GM12878 (cell line): ENCODE measurements around the gene IL20RB. TPM values are rescaled to one million over a fixed set of nuclear protein-coding genes. Genes with fewer than 3 reads are reported as not detected.

Experiments
- ATAC-seq: fragments of 200-7000 bp; cut with Tn5 transposase; 3 replicates; pipeline ENCODE4 v1.9.1; 2020; ENCODE audit warnings: mild to moderate bottlenecking, moderate library complexity
- BruUV-seq: library from RNA; stranded (reverse); fragments of 400-500 nt; replicated peaks from 2 replicates; lab custom pipeline; 2021; lab: Mats Ljungman, UMichigan
- CTCF ChIA-PET: fragments of 300-600 bp; sonication (Branson Sonifier 250); formaldehyde crosslinking; extraction: SDS; loops from one replicate; lab custom pipeline; 2021; ENCODE audit warnings: inconsistent platforms; lab: Yijun Ruan, JAX
- POLR2A ChIA-PET: fragments of 350-600 bp; formaldehyde crosslinking; extraction: SDS; loops from one replicate; lab custom pipeline; 2021; ENCODE audit warnings: inconsistent platforms; lab: Charles Lee
- RAD21 ChIA-PET: fragments of 300-600 bp; sonication (Branson Sonifier 250); formaldehyde crosslinking; loops from one replicate; lab custom pipeline; 2023; ENCODE audit warnings: antibody characterized with exemption; ENCODE audit not compliant: unreplicated experiment; lab: Charles Lee
- SMC1A ChIA-PET: fragments of 300-600 bp; sonication (Branson Sonifier 250); formaldehyde crosslinking; loops from one replicate; lab custom pipeline; 2023; ENCODE audit not compliant: unreplicated experiment, uncharacterized antibody; lab: Charles Lee
- DNase-seq: peaks from one replicate; pipeline ENCODE4 v3.0.0-alpha.2; 2011; ENCODE audit warnings: low read depth, low spot score
- FAIRE-seq: peaks from 3 replicates; lab custom pipeline; 2011; peaks lifted over from hg19 to GRCh38; lab: Jason Lieb, UNC
- H2AFZ ChIP-seq: 2 replicates; pipeline ENCODE4 v1.6.0; 2011; ENCODE audit warnings: low read depth, low read length, control low read depth; ENCODE audit not compliant: control insufficient read depth
- H3K27ac ChIP-seq: 2 replicates; pipeline ENCODE4 v1.5.1; 2011; ENCODE audit warnings: control low read depth; ENCODE audit not compliant: control insufficient read depth, insufficient read depth
- H3K27me3 ChIP-seq, 2 experiments: replicated peaks in 1 of 2; 2 replicates each; pipeline versions ENCODE4 v1.6.0 to v1.6.1; 2011; ENCODE audit warnings: low read length in 1 of 2; ENCODE audit not compliant: control insufficient read depth in 2 of 2, insufficient read depth in 2 of 2
- H3K36me3 ChIP-seq, 2 experiments: 2 replicates each; pipeline ENCODE4 v1.5.1; 2011; ENCODE audit warnings: low read length in 1 of 2; ENCODE audit not compliant: control insufficient read depth in 2 of 2, insufficient read depth in 2 of 2
- H3K4me1 ChIP-seq: 2 replicates; pipeline ENCODE4 v1.6.1; 2011; ENCODE audit warnings: mild to moderate bottlenecking, low read length, moderate library complexity, mixed read lengths; ENCODE audit not compliant: control insufficient read depth, insufficient read depth
- H3K4me2 ChIP-seq: 2 replicates; pipeline ENCODE4 v1.6.0; 2011; ENCODE audit warnings: control low read depth; ENCODE audit not compliant: control insufficient read depth, insufficient read depth
- H3K4me3 ChIP-seq: fragments of 200-600 bp; sonication (generic); 2 replicates; pipeline ENCODE4 v1.5.1; 2016
- H3K79me2 ChIP-seq: 2 replicates; pipeline ENCODE4 v1.6.0; 2011; ENCODE audit warnings: low read length; ENCODE audit not compliant: control insufficient read depth, insufficient read depth
- H3K9ac ChIP-seq: 2 replicates; pipeline ENCODE4 v1.8.0; 2011; ENCODE audit warnings: low read length, control low read depth, mixed read lengths; ENCODE audit not compliant: control insufficient read depth, insufficient read depth
- H3K9me3 ChIP-seq: replicated peaks from 3 replicates; pipeline ENCODE4 v1.5.1; 2011; ENCODE audit warnings: mild to moderate bottlenecking, low read length; ENCODE audit not compliant: control insufficient read depth, insufficient read depth
- H4K20me1 ChIP-seq: 2 replicates; pipeline ENCODE4 v1.6.0; 2011; ENCODE audit not compliant: control insufficient read depth, insufficient read depth
- BCL11A ChIP-seq: IDR thresholded peaks from 2 replicates; pipeline ENCODE4 v1.6.1; 2011; ENCODE audit warnings: low read depth, low read length
- FOXM1 ChIP-seq: IDR thresholded peaks from 2 replicates; pipeline ENCODE4 v1.6.1; 2012; ENCODE audit warnings: low read depth, mild to moderate bottlenecking, inconsistent platforms, low read length, moderate library complexity
- NFYB ChIP-seq: IDR thresholded peaks from 2 replicates; pipeline ENCODE4 v1.6.1; 2011; ENCODE audit warnings: low read depth, mild to moderate bottlenecking, low read length, improper control_type of control experiment, moderate library complexity; ENCODE audit not compliant: insufficient read depth
- PML ChIP-seq: IDR thresholded peaks from 2 replicates; pipeline ENCODE4 v1.6.1; 2012; ENCODE audit warnings: low read length, inconsistent platforms
- SRF ChIP-seq, 2 experiments: IDR thresholded peaks; 2 replicates each; pipeline ENCODE4 v1.6.1; 2011; ENCODE audit warnings: low read depth in 2 of 2, low read length in 2 of 2, mild to moderate bottlenecking in 1 of 2, moderate library complexity in 1 of 2
- TCF12 ChIP-seq: IDR thresholded peaks from 2 replicates; pipeline ENCODE4 v1.6.1; 2011; ENCODE audit warnings: low read depth, mild to moderate bottlenecking, low read length
- ZNF24 ChIP-seq: fragments of 450-650 bp; IDR thresholded peaks from 2 replicates; pipeline ENCODE4 v1.6.1; 2017; ENCODE audit warnings: antibody characterized with exemption, mild to moderate bottlenecking
- WGBS: methylation state at CpG from one replicate; pipeline ENCODE4 v1.1.6; 2016; ENCODE audit warnings: low lambda C conversion rate; ENCODE audit not compliant: insufficient replicate concordance, insufficient coverage; ENCODE audit errors: missing lambda C conversion rate; 5-methylcytosine and 5-hydroxymethylcytosine counted together
- in situ Hi-C: fragments of 300-500 bp; cut with MboI; formaldehyde crosslinking; loops from 9 replicates; pipeline ENCODE4 v1.14.3; 2018; ENCODE audit warnings: mixed read lengths
- intact Hi-C: fragments of 100-400 bp; cut with micrococcal nuclease; formaldehyde crosslinking; loops from one replicate; pipeline ENCODE4 v1.14.2; 2022; ENCODE audit not compliant: unreplicated experiment
- polyA plus RNA-seq, 11 experiments: library from polyadenylated mRNA; depleted of rRNA in 4 of 11; unstranded in 6 of 11; stranded (reverse) in 5 of 11; fragments of >200 nt; fragmentation: Nextera tagmentation in 4 of 11; fragmentation: Illumina TruSeq in 1 of 11; extraction: Ambion mirVana in 4 of 11; extraction: Trizol in 1 of 11; gene quantifications; 1 replicate in 1 of 11; 2 replicates in 10 of 11; pipeline versions ENCODE4 v1.2.1 to v1.2.3, GENCODE V29; 2011 to 2016; ENCODE audit warnings: inconsistent platforms in 2 of 11, missing spikeins in 2 of 11, low read depth in 1 of 11
- total RNA-seq, 4 experiments: library from RNA; depleted of rRNA in 3 of 4; stranded (reverse); fragments of >200 nt in 3 of 4; fragmentation: Illumina TruSeq in 1 of 4; extraction: Trizol in 1 of 4; gene quantifications; 2 replicates each; pipeline versions ENCODE4 v1.2.1 to v1.2.3, GENCODE V29; 2013 to 2021
- TF ChIP-seq, protein P1 (sequence below): fragments of 450-650 bp; IDR thresholded peaks from 2 replicates; pipeline ENCODE4 v1.6.1; 2017; ENCODE audit warnings: mild to moderate bottlenecking, moderate library complexity
- TF ChIP-seq, protein P2 (sequence below): fragments of 450-650 bp; conservative IDR thresholded peaks from 2 replicates; pipeline ENCODE4 v1.6.1; 2017; ENCODE audit warnings: mild to moderate bottlenecking, moderate library complexity
- TF ChIP-seq, protein P3 (sequence below): fragments of 450-650 bp; IDR thresholded peaks from 2 replicates; pipeline ENCODE4 v1.6.1; 2017; ENCODE audit warnings: mild to moderate bottlenecking, low read depth, inconsistent platforms; ENCODE audit not compliant: poor library complexity, severe bottlenecking

The IL20RB gene
- total and polyA plus RNA-seq, 10 of the 15 experiments (the other 5 are each of a cell fraction or from before 2014, with no cell fraction given), result 0.21 to 1.1 (median 0.54) TPM

DNA sequence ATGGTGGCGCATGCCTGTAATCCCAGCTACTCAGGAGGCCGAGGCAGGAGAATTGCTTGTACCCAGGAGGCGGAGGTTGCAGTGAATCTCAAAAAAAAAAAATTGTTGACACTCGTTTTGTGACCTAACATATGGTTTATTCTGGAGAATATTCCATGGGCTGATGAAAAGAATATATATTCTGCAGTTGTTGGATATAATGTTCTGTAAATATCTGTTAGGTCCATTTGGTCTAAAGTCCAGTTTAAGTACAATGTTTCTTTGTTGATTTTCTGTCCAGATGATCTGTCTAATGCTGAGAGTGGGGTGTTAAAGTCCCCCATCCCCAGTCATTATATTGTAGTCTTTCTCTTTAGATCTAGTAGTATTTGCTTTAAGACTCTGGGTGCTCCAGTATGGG is 15.6 kb downstream of the IL20RB start:
- ChIA-PET POLR2A (no interaction called here), SMC1A (no interaction called here), RAD21 (no interaction called here), CTCF (no interaction called here)
- Histone ChIP-seq H3K9ac (no peak overlapping the region), H2AFZ (no peak overlapping the region), H3K4me1 (no peaks in the 10 kb centered on the region), H4K20me1 (no peaks in the 10 kb centered on the region), H3K36me3 (no peaks in the 10 kb centered on the region), H3K4me2 (no peak overlapping the region), H3K4me3 (no peak overlapping the region), H3K27ac (no peak overlapping the region), H3K79me2 (no peaks in the 10 kb centered on the region), H3K9me3 (peaks cover 3% of the 10 kb centered on the region; the same call in 2 of the 3 replicates), H3K27me3 (no peaks in the 10 kb centered on the region)
- ATAC-seq (no peak), DNase-seq (no peak), FAIRE-seq (no peak)
- WGBS, result 48% methylated on average over 4 of the region's 4 CpGs
- no TSS peak for BruUV-seq
- in situ Hi-C loops, result no loop called here
- no peak for TF ChIP-seq TCF12
- TF ChIP-seq SRF (IDR thresholded peaks at IDR 0.05; ENCODE audit: low read depth in 2 of 2, low read length in 2 of 2), result no peak
- intact Hi-C loops, result no loop called here

DNA sequence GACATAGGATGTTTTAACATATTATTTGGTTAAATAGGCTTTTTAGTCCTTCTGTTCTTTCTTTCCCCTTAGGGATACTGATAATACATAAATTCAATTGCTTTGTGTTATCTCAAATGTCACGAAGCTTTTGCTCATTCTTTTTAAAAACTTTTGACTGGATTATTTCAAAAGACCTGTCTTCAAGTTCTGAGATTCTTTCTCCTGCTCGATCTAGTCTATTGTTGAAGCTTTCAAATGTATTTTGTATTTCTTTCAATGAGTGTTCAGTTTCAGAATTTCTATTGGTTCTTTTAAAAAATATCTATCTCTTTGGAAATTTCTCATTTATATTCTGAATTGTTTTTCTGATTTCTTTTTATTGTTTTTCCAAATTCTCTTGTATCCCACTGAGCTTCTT is 16.9 kb downstream of the IL20RB start:
- WGBS, result 45% methylated on average over 2 of the region's 2 CpGs
- no peak overlapping the region for H3K9ac ChIP-seq
- ChIA-PET CTCF (no interaction called here), SMC1A (no interaction called here), RAD21 (no interaction called here), POLR2A (no interaction called here)
- no peak overlapping the region for H2AFZ ChIP-seq
- DNase-seq (no peak), FAIRE-seq (no peak), ATAC-seq (no peak)
- H3K4me3 ChIP-seq, result no peak overlapping the region
- H3K27ac ChIP-seq, result no peak overlapping the region
- no peaks in the 10 kb centered on the region for H4K20me1 ChIP-seq
- BruUV-seq, result no TSS peak
- H3K27me3 ChIP-seq, result no peaks in the 10 kb centered on the region
- H3K9me3 ChIP-seq, result peaks cover 3% of the 10 kb centered on the region; the same call in 2 of the 3 replicates
- in situ Hi-C loops (no loop called here), intact Hi-C loops (no loop called here)
- H3K79me2 ChIP-seq, result no peaks in the 10 kb centered on the region
- no peak overlapping the region for H3K4me2 ChIP-seq
- H3K36me3 ChIP-seq, result no peaks in the 10 kb centered on the region
- no peaks in the 10 kb centered on the region for H3K4me1 ChIP-seq
- TF ChIP-seq NFYB (no peak), PML (no peak), ZNF24 (no peak), BCL11A (no peak), FOXM1 (no peak)
- TF ChIP-seq, protein P1, sequence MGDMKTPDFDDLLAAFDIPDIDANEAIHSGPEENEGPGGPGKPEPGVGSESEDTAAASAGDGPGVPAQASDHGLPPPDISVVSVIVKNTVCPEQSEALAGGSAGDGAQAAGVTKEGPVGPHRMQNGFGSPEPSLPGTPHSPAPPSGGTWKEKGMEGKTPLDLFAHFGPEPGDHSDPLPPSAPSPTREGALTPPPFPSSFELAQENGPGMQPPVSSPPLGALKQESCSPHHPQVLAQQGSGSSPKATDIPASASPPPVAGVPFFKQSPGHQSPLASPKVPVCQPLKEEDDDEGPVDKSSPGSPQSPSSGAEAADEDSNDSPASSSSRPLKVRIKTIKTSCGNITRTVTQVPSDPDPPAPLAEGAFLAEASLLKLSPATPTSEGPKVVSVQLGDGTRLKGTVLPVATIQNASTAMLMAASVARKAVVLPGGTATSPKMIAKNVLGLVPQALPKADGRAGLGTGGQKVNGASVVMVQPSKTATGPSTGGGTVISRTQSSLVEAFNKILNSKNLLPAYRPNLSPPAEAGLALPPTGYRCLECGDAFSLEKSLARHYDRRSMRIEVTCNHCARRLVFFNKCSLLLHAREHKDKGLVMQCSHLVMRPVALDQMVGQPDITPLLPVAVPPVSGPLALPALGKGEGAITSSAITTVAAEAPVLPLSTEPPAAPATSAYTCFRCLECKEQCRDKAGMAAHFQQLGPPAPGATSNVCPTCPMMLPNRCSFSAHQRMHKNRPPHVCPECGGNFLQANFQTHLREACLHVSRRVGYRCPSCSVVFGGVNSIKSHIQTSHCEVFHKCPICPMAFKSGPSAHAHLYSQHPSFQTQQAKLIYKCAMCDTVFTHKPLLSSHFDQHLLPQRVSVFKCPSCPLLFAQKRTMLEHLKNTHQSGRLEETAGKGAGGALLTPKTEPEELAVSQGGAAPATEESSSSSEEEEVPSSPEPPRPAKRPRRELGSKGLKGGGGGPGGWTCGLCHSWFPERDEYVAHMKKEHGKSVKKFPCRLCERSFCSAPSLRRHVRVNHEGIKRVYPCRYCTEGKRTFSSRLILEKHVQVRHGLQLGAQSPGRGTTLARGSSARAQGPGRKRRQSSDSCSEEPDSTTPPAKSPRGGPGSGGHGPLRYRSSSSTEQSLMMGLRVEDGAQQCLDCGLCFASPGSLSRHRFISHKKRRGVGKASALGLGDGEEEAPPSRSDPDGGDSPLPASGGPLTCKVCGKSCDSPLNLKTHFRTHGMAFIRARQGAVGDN, result no peak
- TF ChIP-seq, protein P2, sequence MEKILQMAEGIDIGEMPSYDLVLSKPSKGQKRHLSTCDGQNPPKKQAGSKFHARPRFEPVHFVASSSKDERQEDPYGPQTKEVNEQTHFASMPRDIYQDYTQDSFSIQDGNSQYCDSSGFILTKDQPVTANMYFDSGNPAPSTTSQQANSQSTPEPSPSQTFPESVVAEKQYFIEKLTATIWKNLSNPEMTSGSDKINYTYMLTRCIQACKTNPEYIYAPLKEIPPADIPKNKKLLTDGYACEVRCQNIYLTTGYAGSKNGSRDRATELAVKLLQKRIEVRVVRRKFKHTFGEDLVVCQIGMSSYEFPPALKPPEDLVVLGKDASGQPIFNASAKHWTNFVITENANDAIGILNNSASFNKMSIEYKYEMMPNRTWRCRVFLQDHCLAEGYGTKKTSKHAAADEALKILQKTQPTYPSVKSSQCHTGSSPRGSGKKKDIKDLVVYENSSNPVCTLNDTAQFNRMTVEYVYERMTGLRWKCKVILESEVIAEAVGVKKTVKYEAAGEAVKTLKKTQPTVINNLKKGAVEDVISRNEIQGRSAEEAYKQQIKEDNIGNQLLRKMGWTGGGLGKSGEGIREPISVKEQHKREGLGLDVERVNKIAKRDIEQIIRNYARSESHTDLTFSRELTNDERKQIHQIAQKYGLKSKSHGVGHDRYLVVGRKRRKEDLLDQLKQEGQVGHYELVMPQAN, result no peak
- TF ChIP-seq, protein P3, sequence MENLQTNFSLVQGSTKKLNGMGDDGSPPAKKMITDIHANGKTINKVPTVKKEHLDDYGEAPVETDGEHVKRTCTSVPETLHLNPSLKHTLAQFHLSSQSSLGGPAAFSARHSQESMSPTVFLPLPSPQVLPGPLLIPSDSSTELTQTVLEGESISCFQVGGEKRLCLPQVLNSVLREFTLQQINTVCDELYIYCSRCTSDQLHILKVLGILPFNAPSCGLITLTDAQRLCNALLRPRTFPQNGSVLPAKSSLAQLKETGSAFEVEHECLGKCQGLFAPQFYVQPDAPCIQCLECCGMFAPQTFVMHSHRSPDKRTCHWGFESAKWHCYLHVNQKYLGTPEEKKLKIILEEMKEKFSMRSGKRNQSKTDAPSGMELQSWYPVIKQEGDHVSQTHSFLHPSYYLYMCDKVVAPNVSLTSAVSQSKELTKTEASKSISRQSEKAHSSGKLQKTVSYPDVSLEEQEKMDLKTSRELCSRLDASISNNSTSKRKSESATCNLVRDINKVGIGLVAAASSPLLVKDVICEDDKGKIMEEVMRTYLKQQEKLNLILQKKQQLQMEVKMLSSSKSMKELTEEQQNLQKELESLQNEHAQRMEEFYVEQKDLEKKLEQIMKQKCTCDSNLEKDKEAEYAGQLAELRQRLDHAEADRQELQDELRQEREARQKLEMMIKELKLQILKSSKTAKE, result no peak
